ENCODE results near the gene PRPF38B. TPM values are rescaled to one million over a fixed set of nuclear protein-coding genes. Genes with fewer than 3 reads are reported as not detected.
"Not testable (repeated sequence)": the region's sequence is repeated elsewhere in the genome, so short reads cannot be mapped to it uniquely, and the experiment has no call there.

The PRPF38B gene
- total RNA-seq, 1 donor = 14.1 TPM

DNA sequence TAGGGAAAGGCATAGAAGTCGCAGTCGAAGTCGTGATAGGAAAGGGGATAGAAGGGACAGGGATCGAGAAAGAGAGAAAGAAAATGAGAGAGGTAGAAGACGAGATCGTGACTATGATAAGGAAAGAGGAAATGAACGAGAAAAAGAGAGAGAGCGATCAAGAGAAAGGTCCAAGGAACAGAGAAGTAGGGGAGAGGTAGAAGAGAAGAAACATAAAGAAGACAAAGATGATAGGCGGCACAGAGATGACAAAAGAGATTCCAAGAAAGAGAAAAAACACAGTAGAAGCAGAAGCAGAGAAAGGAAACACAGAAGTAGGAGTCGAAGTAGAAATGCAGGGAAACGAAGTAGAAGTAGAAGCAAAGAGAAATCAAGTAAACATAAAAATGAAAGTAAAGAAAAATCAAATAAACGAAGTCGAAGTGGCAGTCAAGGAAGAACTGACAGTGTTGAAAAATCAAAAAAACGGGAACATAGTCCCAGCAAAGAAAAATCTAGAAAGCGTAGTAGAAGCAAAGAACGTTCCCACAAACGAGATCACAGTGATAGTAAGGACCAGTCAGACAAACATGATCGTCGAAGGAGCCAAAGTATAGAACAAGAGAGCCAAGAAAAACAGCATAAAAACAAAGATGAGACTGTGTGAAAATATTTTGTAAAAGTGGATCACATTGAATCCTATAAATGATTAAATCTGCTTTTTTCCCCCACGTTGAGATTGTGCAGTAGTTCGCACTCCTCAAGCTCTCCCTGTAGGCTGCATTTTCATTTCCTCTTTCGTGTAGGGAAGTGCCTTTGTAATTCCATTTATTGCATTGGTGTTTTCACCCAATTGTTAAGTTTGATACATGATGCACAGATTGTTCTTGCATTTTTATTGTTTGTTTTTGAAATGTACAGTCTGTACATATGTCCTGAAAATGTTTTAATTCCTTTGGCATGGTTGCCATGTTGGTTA, 7.5 kb downstream of the PRPF38B start:
- Histone ChIP-seq H3K4me2 (ENCODE audit: insufficient read depth, low read length) (no peak overlapping the region), H4K20me1 (ENCODE audit: insufficient read depth, low read length) (peaks cover 17% of the 10 kb centered on the region), H3K4me3 (ENCODE audit: insufficient read depth, low read length) (no peak overlapping the region), H2AFZ (ENCODE audit: low read length) (no peak overlapping the region), H3K36me3 (ENCODE audit: insufficient read depth, low read length) (peaks cover 65% of the 10 kb centered on the region), H3K9me3 (ENCODE audit: low read depth, low read length) (no peaks in the 10 kb centered on the region), H3K4me1 (ENCODE audit: insufficient read depth, low read length) (peaks cover 16% of the 10 kb centered on the region), H3K79me2 (ENCODE audit: insufficient read depth, low read length) (peaks cover 28% of the 10 kb centered on the region), H3K27ac (ENCODE audit: low read depth, low read length) (no peak overlapping the region), H3K27me3 (ENCODE audit: insufficient read depth, low read length) (no peaks in the 10 kb centered on the region)
- TF ChIP-seq, protein P1, sequence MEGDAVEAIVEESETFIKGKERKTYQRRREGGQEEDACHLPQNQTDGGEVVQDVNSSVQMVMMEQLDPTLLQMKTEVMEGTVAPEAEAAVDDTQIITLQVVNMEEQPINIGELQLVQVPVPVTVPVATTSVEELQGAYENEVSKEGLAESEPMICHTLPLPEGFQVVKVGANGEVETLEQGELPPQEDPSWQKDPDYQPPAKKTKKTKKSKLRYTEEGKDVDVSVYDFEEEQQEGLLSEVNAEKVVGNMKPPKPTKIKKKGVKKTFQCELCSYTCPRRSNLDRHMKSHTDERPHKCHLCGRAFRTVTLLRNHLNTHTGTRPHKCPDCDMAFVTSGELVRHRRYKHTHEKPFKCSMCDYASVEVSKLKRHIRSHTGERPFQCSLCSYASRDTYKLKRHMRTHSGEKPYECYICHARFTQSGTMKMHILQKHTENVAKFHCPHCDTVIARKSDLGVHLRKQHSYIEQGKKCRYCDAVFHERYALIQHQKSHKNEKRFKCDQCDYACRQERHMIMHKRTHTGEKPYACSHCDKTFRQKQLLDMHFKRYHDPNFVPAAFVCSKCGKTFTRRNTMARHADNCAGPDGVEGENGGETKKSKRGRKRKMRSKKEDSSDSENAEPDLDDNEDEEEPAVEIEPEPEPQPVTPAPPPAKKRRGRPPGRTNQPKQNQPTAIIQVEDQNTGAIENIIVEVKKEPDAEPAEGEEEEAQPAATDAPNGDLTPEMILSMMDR (IDR thresholded peaks at IDR 0.05; ENCODE audit: extremely low read depth, low read depth, low read length) = no peak
- DNase-seq (ENCODE audit: insufficient read length, low spot score, missing footprints) = no peak

DNA sequence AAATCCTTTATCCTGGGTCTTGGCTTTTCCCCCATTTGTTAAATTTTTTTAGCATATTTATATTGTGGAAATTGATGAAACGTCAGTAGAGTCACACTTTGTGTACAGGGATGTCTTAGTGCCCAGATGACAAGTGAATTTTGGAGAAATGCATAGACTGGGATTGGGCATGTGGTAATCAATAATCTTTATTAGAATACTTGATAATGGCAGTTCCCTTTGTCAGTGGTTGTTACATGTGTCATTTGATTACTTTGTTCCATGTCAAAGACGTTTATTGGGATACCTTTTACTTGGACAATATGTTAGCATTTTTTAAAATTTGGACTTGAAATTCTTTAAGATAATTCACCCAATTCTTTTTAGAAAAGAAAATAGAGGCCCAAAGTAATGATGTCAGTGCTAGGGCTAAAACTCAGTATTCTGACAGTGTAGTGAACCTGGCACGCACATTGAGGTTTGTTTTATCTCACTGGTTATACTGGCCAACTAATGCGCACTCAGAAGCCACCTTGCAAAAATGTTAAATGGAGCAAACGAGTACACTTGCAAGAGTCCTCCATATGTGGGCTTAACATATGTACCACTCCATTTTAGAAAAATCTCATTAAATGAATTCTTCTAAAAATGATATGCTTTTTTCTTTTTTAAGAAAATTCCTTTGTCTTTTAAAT, 9.2 kb downstream of the PRPF38B start:
- DNase-seq (ENCODE audit: insufficient read length, low spot score, missing footprints) = no peak
- H4K20me1 ChIP-seq (ENCODE audit: insufficient read depth, low read length) = peaks cover 3% of the 10 kb centered on the region
- H3K27me3 ChIP-seq (ENCODE audit: insufficient read depth, low read length) = no peaks in the 10 kb centered on the region
- H3K4me3 ChIP-seq (ENCODE audit: insufficient read depth, low read length) = no peak overlapping the region
- no peak overlapping the region for H3K27ac ChIP-seq (ENCODE audit: low read depth, low read length)
- H3K4me1 ChIP-seq (ENCODE audit: insufficient read depth, low read length) = peaks cover 28% of the 10 kb centered on the region
- TF ChIP-seq, protein P1 (IDR thresholded peaks at IDR 0.05; ENCODE audit: extremely low read depth, low read depth, low read length) = no peak
- H3K4me2 ChIP-seq (ENCODE audit: insufficient read depth, low read length) = no peak overlapping the region
- H3K36me3 ChIP-seq (ENCODE audit: insufficient read depth, low read length) = peaks cover 53% of the 10 kb centered on the region
- H2AFZ ChIP-seq (ENCODE audit: low read length) = no peak overlapping the region
- peaks cover 13% of the 10 kb centered on the region for H3K79me2 ChIP-seq (ENCODE audit: insufficient read depth, low read length)
- no peaks in the 10 kb centered on the region for H3K9me3 ChIP-seq (ENCODE audit: low read depth, low read length)

DNA sequence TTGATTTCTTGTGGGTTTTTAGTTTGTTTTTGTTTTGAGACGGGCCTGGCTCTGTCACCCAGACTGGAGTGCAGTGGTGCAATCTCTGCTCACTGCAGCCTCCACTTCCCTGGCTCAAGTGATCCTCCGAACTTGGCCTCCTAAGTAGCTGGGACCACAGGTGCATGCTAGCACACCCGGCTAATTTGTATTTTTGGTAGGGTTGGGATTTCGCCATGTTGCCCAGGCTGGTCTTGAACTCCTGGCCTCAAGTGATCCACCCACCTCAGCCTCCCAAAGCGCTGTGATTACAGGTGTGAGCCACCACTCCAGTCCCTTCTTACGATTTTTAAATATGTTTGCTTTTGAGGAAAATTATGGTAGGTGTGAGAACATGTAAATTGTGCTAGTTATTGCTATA, 10.0 kb downstream of the PRPF38B start:
- H3K27ac ChIP-seq (ENCODE audit: low read depth, low read length); H3K4me2 ChIP-seq (ENCODE audit: insufficient read depth, low read length); H4K20me1 ChIP-seq (ENCODE audit: insufficient read depth, low read length); DNase-seq (ENCODE audit: insufficient read length, low spot score, missing footprints); H3K27me3 ChIP-seq (ENCODE audit: insufficient read depth, low read length); H3K79me2 ChIP-seq (ENCODE audit: insufficient read depth, low read length); H2AFZ ChIP-seq (ENCODE audit: low read length); H3K9me3 ChIP-seq (ENCODE audit: low read depth, low read length); H3K4me3 ChIP-seq (ENCODE audit: insufficient read depth, low read length): not testable (repeated sequence)
- Histone ChIP-seq H3K36me3 (ENCODE audit: insufficient read depth, low read length) (peaks cover 45% of the 10 kb centered on the region), H3K4me1 (ENCODE audit: insufficient read depth, low read length) (peaks cover 28% of the 10 kb centered on the region)

DNA sequence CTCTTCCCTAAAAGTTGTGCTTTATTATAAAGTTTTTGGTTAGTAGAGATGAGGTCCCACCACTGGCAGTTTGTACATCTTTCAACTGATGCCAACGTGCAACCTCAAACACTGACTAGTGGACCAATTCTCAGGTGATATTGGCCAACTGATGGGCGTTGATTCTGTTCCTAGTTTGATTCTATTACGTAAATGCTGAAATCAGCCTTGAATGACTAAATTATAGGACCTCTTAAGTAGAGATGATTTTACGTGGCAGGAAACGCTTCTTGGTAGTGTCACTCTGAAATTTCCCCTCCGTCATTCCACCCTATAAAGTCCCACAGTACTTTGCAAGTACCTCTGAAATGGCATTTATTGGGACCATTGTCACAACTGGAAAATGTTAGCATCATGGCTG, 11.8 kb downstream of the PRPF38B start:
- Histone ChIP-seq H4K20me1 (ENCODE audit: insufficient read depth, low read length) (no peaks in the 10 kb centered on the region), H3K27ac (ENCODE audit: low read depth, low read length) (peak overlapping the region; percentile 75), H3K9me3 (ENCODE audit: low read depth, low read length) (no peaks in the 10 kb centered on the region), H3K36me3 (ENCODE audit: insufficient read depth, low read length) (peaks cover 27% of the 10 kb centered on the region), H3K4me3 (ENCODE audit: insufficient read depth, low read length) (peak overlapping the region; percentile 26), H3K4me2 (ENCODE audit: insufficient read depth, low read length) (peak overlapping the region; percentile 54), H2AFZ (ENCODE audit: low read length) (no peak overlapping the region), H3K79me2 (ENCODE audit: insufficient read depth, low read length) (no peaks in the 10 kb centered on the region), H3K4me1 (ENCODE audit: insufficient read depth, low read length) (peaks cover 28% of the 10 kb centered on the region), H3K27me3 (ENCODE audit: insufficient read depth, low read length) (no peaks in the 10 kb centered on the region)
- TF ChIP-seq, protein P1 (IDR thresholded peaks at IDR 0.05; ENCODE audit: extremely low read depth, low read depth, low read length) = no peak
- DNase-seq (ENCODE audit: insufficient read length, low spot score, missing footprints) = no peak
